Mucosa of descending colon (tissue), 3 donors: ENCODE measurements around the gene CD99L2. TPM values are rescaled to one million over a fixed set of nuclear protein-coding genes. Genes with fewer than 3 reads are reported as not detected.
A peak's percentile ranks its signal among the peaks of the same experiment; 100 is the strongest.

Experiments
- ATAC-seq: fragments of 200-7000 bp; cut with Tn5 transposase; one replicate; pipeline ENCODE4 v1.9.1; 2020; ENCODE audit warnings: mild to moderate bottlenecking, moderate library complexity
- DNase-seq, 3 donors: peaks; one replicate each; pipeline ENCODE4 v3.0.0-alpha.2; 2020
- H3K36me3 ChIP-seq: fragments of 200-600 bp; one replicate; pipeline ENCODE4 v1.8.0; 2021; ENCODE audit warnings: low read depth, mild to moderate bottlenecking
- H3K4me1 ChIP-seq: fragments of 200-600 bp; one replicate; pipeline ENCODE4 v1.8.0; 2021; ENCODE audit warnings: low read depth, mild to moderate bottlenecking
- H3K4me3 ChIP-seq: fragments of 200-600 bp; one replicate; pipeline ENCODE4 v1.8.0; 2021; ENCODE audit warnings: mild to moderate bottlenecking
- H3K9me3 ChIP-seq: fragments of 200-600 bp; one replicate; pipeline ENCODE4 v1.8.0; 2021; ENCODE audit warnings: mild to moderate bottlenecking
- intact Hi-C, 2 donors: fragments of 100-400 bp; cut with DNase I in 1 of 2; cut with micrococcal nuclease in 1 of 2; formaldehyde crosslinking; loops; one replicate each; pipeline versions ENCODE4 v1.11.0 to v1.11.1; 2022; cut with DNase I, micrococcal nuclease
- total RNA-seq, 3 donors: library from RNA; stranded (reverse); fragmentation: NEBNext Ultra II Directional in 2 of 3; extraction: Animal tissue kit (Norgen Biotek cat#: 25700) in 2 of 3; gene quantifications; one replicate each; pipeline versions ENCODE4 v1.2.1 to v1.2.4, GENCODE V29; 2021 to 2023
- TF ChIP-seq, protein P1 (sequence below): fragments of 200-600 bp; IDR thresholded peaks from one replicate; pipeline ENCODE4 v1.8.0; 2022; ENCODE audit warnings: antibody characterized with exemption, mild to moderate bottlenecking
- donor health status: DM: no; HTN: no; CAD: no; lungs with moderate emphysema.
- donor health status: DM: no; HTN: no; CAD: no.
- donor health status: DM: no; HTN: yes; CAD: no.

The CD99L2 gene
- total RNA-seq, 3 donors from 2014 or later, result 12.3 to 48.0 (median 15.6) TPM

DNA sequence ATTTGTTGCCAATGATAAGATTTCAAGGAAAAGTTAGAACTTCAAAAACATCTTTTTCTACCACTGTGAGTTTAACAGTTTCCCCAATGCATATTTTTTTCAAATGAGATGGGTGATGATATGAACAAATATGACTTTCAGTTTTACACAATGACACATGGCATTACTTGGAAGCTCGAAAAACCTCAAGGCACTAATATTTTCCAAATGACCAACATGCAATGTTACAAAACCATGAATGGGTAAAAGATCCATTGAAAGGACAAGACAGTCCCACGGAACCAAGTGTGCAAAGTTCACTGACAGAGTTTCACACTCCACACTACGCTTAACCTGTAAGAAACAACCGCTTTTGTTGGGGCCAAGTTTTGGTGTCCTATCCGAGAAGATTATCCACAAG, 84.5 kb downstream of the CD99L2 start:
- Histone ChIP-seq H3K36me3 (no peaks in the 10 kb centered on the region), H3K4me3 (no peak overlapping the region), H3K4me1 (no peaks in the 10 kb centered on the region), H3K9me3 (no peaks in the 10 kb centered on the region)
- no peak for ATAC-seq
- no peak for DNase-seq
- TF ChIP-seq, protein P1, sequence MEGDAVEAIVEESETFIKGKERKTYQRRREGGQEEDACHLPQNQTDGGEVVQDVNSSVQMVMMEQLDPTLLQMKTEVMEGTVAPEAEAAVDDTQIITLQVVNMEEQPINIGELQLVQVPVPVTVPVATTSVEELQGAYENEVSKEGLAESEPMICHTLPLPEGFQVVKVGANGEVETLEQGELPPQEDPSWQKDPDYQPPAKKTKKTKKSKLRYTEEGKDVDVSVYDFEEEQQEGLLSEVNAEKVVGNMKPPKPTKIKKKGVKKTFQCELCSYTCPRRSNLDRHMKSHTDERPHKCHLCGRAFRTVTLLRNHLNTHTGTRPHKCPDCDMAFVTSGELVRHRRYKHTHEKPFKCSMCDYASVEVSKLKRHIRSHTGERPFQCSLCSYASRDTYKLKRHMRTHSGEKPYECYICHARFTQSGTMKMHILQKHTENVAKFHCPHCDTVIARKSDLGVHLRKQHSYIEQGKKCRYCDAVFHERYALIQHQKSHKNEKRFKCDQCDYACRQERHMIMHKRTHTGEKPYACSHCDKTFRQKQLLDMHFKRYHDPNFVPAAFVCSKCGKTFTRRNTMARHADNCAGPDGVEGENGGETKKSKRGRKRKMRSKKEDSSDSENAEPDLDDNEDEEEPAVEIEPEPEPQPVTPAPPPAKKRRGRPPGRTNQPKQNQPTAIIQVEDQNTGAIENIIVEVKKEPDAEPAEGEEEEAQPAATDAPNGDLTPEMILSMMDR, result no peak
- intact Hi-C loops, result no loop called here

- no peaks in the 10 kb centered on the region for H3K4me1 ChIP-seq
- no peak overlapping the region for H3K4me3 ChIP-seq
- no peaks in the 10 kb centered on the region for H3K36me3 ChIP-seq
- no peaks in the 10 kb centered on the region for H3K9me3 ChIP-seq
- TF ChIP-seq, protein P1, result no peak
- intact Hi-C loops, result no loop called here
- no peak for DNase-seq
- ATAC-seq, result peak; percentile 22
These were observed 91.6 kb downstream of the CD99L2 start for GRCh38 chrX:150806827-150807226.

- ATAC-seq, result no peak
- H3K36me3 ChIP-seq, result no peaks in the 10 kb centered on the region
- TF ChIP-seq, protein P1, result no peak
- intact Hi-C loops, result no loop called here
- no peak overlapping the region for H3K4me3 ChIP-seq
- no peaks in the 10 kb centered on the region for H3K4me1 ChIP-seq
- no peaks in the 10 kb centered on the region for H3K9me3 ChIP-seq
- no peak for DNase-seq
These were observed 92.7 kb downstream of the CD99L2 start for GRCh38 chrX:150805736-150806135.

GRCh38 chrX:150792949-150793527, 105.4 kb downstream of the CD99L2 start:
- TF ChIP-seq, protein P1, result no peak
- Histone ChIP-seq H3K4me1 (no peaks in the 10 kb centered on the region), H3K4me3 (no peak overlapping the region), H3K36me3 (no peaks in the 10 kb centered on the region), H3K9me3 (no peaks in the 10 kb centered on the region)
- DNase-seq (no peak), ATAC-seq (peak; percentile 86)
- intact Hi-C loops, result no loop called here

- Histone ChIP-seq H3K4me3 (no peak overlapping the region), H3K9me3 (no peaks in the 10 kb centered on the region), H3K4me1 (no peaks in the 10 kb centered on the region), H3K36me3 (no peaks in the 10 kb centered on the region)
- intact Hi-C loops, result no loop called here
- DNase-seq, result no peak
- ATAC-seq, result no peak
- TF ChIP-seq, protein P1, result no peak
These were observed 108.4 kb downstream of the CD99L2 start for GRCh38 chrX:150790021-150790420.

GRCh38 chrX:150781677-150782076, 116.8 kb downstream of the CD99L2 start:
- Histone ChIP-seq H3K36me3 (no peaks in the 10 kb centered on the region), H3K9me3 (no peaks in the 10 kb centered on the region), H3K4me3 (no peak overlapping the region), H3K4me1 (no peaks in the 10 kb centered on the region)
- intact Hi-C loops, result no loop called here
- DNase-seq (no peak), ATAC-seq (no peak)
- TF ChIP-seq, protein P1, result no peak
